Ishikawa (cell line): ENCODE results near the gene ANGPT4.

Experiments used
- RAD21 ChIP-seq: IDR thresholded peaks from 2 replicates; pipeline ENCODE4 v1.6.1; 2012; ENCODE audit warnings: low read depth
- TAF1 ChIP-seq: IDR thresholded peaks from 2 replicates; pipeline ENCODE4 v1.6.1; 2012; ENCODE audit warnings: low read depth, mild to moderate bottlenecking
- TCF12 ChIP-seq: IDR thresholded peaks from 2 replicates; pipeline ENCODE4 v1.6.1; 2012; ENCODE audit warnings: low read depth
- ZBTB7A ChIP-seq: IDR thresholded peaks from 2 replicates; pipeline ENCODE4 v1.6.1; 2012; ENCODE audit warnings: low read depth

- TF ChIP-seq TAF1 = no peak
- TF ChIP-seq TCF12 = no peak
- TF ChIP-seq RAD21 = no peak
- no peak for TF ChIP-seq ZBTB7A
Observed at GRCh38 chr20:868279-868678, 47.9 kb downstream of the ANGPT4 start.
